Activated T-cell treated with anti-CD3 and anti-CD28 coated beads for 48 hours (primary cell): ENCODE data around the gene GLCCI1.
"Not testable (repeated sequence)": the region's sequence is repeated elsewhere in the genome, so short reads cannot be mapped to it uniquely, and the experiment has no call there.

Experiments used
- DNase-seq: peaks from one replicate; pipeline ENCODE4 v3.0.0-alpha.2; 2020; ENCODE audit warnings: low read depth

Gene GLCCI1

DNA sequence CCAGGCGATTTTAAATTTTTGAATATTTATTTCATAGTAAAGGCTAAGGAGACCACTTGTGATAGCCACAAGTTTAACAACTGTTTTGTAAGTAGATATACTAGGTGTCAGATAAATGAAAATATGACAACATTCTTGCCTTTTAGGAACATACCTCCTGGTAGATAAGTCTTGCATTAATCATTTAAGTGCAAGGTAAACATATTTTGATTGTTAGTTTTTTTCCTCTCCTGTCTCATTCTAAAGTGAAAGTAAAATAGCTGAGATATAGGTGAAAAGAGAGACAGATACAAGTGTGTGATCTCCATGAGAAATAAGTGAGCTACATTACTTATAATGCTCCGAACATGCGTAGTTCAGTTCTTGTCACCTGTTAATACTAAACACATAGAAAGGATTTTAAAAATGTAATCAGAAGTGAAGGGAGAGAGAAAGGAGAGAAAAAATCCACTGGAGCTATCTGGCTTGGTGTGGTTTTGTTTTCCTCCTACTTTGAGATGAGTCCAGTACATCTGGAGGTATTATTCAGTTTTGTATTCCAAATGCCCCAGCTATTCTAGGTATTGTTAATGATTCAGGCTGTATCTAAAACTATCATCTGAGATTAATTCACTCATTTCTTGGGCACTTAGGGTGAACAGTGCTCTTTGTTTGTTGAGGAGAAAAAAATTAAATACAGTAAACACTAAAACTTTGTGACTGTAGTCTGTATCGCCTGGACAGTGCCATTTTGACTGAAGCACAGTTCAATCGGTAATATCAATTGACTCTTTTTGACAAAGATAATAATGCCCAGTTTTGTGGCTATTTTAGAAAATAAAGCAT is 21.2 kb downstream of the GLCCI1 start:
- no peak for DNase-seq

DNA sequence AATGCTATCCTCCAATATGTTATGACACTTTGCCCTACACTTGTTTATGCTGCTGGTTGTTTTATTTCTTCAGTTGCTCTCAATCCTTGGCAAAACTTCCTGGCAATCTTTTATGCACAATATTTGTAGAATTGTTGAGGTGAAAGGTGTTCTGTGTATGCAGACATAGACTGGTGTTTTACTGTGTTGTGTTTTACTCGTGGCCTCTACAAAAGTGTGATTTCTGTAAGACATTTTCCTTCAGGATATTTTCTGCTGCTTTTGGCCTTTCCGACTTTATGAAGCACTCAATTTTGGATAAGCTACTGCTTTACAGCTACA is 21.8 kb downstream of the GLCCI1 start:
- no peak for DNase-seq

DNA sequence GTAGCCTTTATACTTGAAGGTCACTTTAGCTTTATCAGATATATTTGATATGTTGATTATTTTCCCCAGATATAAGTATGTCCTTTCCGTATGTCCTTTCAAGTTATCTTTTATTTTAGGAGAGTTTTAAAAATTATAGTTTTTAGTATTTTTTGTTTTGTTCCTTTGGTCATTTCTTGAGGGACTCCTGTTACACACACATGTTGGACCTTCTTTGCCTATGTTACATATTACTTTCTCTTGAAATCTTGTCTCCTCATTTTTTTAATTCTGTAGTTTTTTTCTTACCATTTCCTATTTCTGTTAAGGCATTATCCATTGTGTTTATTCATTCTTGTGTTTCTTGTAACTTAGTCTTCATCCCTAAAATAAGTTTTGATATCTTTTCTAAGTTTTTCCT is 23.9 kb downstream of the GLCCI1 start:
- DNase-seq = no peak

DNA sequence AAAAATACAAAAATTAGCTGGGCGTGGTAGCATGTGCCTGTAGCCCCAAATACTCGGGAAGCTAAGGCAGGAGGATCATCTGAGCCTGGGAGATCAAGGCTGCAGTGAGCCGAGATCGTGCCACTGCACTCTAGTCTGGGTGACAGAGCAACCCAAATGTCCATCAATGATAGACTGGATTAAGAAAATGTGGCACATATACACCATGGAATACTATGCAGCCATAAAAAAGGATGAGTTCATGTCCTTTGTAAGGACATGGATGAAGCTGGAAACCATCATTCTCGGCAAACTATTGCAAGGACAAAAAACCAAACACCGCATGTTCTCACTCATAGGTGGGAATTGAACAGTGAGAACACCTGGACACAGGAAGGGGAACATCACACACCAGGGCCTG is 26.8 kb downstream of the GLCCI1 start:
- DNase-seq = not testable (repeated sequence)

- no peak for DNase-seq
Observed at GRCh38 chr7:7996568-7996967, 28.0 kb downstream of the GLCCI1 start.

- DNase-seq = no peak
Observed at GRCh38 chr7:8000315-8000941, 31.8 kb downstream of the GLCCI1 start.

DNA sequence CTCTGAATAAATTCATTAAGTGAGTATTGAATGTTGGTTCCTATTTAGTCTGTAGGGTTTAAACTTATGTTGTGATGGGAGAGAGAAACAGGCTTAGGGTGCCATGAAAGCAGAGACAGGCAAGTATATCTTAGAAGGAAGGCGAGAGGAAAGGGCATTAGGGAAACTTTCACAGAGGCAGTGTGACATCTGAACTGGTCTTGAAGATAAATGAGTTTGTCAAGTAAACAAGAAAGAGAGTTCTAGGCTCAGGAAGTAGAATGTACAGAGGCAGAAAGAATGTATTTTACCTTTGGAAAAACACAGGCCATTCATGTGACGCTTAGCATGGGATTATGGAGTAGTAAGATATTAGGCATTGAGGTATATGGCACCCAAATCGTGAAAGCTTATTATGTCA is 34.5 kb downstream of the GLCCI1 start:
- no peak for DNase-seq

- no peak for DNase-seq
Observed at GRCh38 chr7:8005279-8005678, 36.7 kb downstream of the GLCCI1 start.

DNA sequence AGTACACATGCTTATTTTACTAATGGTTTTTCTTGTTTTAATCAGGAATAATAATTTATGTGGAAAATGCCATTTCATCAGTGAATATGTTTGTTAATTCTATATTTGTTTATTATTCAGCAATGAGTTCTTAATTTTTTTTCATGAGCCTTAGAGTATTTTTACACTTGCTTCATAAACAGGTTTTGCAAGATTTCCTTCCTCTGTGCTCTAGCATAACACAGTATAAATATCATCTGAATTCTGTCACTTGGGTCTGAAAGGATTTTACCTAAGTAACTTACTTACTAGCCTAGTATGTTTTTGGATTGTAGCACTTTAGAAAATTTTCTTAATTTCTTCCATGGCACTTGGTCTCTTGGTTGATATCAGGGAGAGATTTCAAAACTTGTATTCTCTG is 45.8 kb downstream of the GLCCI1 start:
- DNase-seq = no peak

DNA sequence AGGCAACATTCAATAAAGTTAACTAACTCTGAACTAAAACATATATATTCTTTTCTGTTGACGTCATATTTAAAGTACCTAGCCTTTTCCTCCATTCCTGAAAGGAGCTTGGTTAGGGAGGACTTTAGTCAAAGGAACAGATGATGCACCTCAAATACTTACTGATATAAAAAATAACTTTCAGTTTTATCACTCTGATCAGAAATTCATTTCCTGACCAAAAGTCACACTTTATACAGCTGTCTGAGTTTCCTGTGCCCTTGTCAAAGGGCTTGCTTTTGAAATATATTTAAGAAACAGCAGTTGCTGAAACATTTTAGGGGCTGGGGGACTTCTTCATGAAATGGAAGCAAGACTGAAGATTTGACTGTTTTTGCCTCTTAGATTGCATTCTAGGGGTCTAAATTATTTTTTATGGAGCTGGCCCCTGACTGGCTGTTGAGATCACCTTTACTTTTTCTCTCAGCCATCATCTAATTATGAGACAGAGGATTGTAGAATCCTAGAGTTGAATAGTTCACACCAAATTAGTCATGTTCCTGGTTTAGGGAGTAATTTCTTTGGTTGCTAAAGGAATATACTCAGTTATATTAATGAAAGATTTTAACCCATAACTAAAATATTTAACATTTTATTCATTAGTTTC is 46.6 kb downstream of the GLCCI1 start:
- no peak for DNase-seq

- no peak for DNase-seq
Observed at GRCh38 chr7:8015746-8016120, 47.1 kb downstream of the GLCCI1 start.

- DNase-seq = no peak
Observed at GRCh38 chr7:8017423-8017822, 48.8 kb downstream of the GLCCI1 start.

DNA sequence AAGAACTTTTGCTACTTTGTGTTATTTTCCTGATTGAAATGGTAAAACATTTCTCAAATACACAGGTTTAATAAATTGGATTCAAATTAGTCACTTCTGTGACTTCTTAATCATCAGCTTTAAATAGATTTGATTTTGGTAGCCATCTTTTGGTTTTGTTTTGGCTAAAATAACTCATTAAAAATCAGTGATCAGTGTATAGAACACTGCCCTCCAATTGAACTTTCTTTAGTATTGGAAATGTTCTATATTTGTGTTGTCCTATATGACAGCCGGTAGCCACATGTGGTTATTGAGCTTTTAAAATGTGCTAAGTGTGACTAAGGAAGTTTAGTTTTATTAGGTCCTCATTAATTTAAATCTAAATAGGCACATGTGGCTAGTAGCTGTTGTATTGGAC is 50.4 kb downstream of the GLCCI1 start:
- no peak for DNase-seq

DNA sequence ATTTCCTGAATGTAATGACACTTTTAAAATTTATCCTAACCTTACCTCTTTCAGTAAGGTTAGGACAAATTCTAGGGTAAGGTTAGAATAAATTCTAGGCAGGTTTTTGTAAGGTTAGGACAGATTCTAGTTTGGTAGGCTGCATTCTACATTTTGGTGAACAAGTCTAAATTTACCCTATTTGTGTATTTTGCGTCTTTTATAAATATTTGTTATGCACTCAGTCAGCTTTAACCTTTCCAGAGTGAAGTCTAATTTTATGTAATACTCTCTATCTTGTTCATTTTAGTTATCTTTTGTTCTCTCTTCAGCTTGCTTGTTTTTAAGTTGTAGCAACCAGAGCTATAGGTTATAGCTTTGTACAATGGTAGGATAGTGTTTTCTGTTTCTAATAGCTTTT is 54.0 kb downstream of the GLCCI1 start:
- no peak for DNase-seq

DNA sequence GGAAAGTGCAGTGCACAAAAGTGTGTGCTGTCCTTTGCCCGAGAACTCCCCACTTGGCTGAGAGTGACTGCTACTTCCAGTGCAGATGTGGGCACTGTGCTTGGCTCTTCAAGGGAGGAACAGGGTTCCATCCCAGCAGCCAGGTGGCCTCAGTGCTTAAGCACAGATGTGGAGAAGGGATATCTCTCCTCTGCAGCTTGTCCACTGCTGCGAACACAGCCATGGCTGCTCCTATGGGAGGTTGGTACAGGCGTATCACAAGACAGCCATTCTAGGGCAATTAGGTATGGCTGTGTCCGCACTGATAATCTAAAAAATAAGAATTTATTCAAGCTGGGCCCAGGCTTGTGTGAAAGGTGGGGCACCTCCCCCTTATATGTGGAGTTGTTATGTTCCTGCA is 66.6 kb downstream of the GLCCI1 start:
- no peak for DNase-seq

DNA sequence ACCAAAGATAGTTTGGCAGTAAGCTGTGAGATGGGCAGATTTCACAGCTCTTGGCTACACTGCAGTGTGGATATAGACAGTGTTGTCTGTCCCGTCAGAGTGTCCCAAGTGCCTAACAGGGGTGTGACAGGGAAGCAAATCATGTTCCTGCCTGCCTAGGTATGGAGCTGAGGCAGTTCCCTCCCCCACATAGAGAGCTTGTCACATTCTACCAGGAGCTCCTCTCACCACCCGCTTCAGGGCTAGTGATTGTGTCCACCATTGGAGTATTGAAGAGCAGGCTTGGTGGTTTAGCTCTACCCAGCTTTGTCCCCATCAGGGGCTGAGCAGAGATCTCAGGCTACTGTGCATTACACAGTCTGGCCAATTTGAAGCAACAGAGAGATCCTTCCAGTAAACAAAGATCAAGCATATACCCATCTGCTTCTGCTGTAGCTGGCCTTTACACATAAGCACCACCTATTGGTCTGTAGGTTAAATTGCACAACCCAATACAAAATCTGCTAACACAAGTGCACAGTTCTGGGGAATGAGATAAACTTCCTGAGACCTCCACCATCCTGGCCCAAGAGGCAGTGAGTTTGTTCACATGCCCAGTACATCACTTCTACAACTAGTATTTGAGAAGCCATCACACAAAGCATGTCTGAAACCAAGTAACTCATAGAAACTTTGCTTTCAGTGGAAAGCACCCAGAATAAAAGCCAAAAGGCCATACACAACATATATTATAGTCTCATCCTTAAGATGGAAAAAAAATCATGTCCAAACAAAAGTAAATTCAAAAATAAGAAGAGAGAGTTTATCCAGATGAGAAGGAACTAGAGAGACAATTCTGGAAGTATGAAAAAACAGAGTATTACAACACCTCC is 67.3 kb downstream of the GLCCI1 start:
- DNase-seq = no peak

DNA sequence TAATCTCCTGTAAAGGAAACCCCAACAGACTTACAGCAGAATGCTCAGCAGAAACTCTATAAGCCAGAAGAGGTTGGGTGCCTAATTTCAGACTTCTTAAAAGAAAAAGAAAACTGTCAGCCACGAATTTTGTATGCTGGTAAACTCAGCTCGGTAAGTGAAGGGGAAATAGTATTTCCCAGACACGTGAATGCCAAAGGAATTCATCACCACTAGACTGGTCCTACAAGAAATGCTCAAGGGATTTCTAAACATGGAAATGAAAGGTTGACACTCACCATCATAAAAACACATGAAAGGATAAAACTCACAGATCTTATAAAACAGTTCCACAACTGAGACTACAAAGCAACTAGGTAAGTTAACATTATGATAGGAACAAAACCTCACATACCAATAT is 68.6 kb downstream of the GLCCI1 start:
- no peak for DNase-seq

DNA sequence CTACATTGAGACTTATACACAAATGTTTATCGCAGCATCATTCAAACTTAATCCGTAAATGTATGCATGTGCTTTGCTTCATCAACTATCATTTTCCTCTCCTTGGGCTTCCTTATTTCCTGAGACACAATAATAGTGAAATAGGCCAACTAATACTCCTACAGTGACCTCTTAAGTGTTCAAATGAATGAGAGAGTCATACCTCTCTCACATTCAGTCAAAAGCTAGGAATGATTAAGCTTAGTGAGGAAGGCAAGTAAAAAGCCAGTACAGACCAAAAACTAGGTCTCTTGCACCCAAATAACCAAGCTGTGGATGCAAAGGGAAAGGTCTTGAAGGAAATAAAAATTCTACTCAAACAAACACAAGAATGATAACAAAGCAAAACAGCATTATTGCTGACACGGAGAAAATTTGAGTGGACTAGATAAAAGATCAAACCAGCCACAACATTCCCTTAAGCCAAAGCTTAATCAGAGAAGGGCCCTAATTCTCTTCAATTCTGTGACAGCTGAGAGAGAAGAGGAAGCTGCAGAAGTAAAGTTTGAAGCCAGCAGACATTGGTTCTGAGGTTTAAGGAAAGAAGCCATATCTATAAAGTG is 72.3 kb downstream of the GLCCI1 start:
- no peak for DNase-seq

- DNase-seq = no peak
Observed at GRCh38 chr7:8042796-8043535, 74.4 kb downstream of the GLCCI1 start.

DNA sequence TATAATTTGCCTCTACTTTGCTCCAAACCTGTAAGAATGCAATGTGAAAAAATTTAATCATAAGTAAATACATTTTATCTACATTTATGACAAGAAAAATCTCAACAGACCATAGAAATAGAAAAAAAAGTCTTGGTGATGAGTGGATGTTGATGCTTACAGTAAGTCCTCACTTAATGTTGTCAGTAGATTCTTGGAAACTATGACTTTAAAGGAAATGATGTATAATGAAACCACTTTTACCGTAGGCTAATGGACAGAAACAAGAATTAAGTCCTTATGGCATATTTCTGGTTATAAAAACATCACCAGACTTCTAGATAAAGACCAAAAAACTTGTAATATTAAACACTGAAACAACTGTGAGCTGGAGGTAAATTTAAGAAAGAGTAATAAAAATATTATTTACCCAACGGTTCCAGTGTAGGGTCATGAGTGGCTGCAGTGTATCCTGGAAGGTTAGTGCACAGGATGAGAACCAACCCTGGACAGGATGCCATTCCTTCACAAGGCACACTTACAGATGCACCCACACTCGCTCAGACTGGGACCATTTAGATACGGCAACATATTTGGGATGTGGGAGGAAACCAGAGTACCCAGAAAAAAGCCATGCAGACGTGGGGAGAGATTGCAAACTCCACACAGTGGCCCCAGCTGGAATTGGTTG is 76.3 kb downstream of the GLCCI1 start:
- no peak for DNase-seq

- not testable (repeated sequence) for DNase-seq
Observed at GRCh38 chr7:8048067-8048466, 79.5 kb downstream of the GLCCI1 start.
